AG04449 (cell line): ENCODE data around the gene CEP192.

Experiments
- CTCF ChIA-PET: fragments of 350-600 bp; formaldehyde crosslinking; extraction: SDS; loops from one replicate; lab custom pipeline; 2021; ENCODE audit warnings: antibody characterized with exemption; lab: Yijun Ruan, JAX
- POLR2A ChIA-PET: fragments of 400-600, 350-600 bp; formaldehyde crosslinking; extraction: SDS; loops from one replicate; lab custom pipeline; 2020; ENCODE audit warnings: antibody characterized with exemption, inconsistent platforms; lab: Yijun Ruan, JAX
- DNase-seq: peaks from one replicate; pipeline ENCODE4 v3.0.0-alpha.2; 2010; ENCODE audit warnings: low read depth, low spot score
- H3K4me3 ChIP-seq: 2 replicates; pipeline ENCODE4 v1.5.1; 2011; ENCODE audit warnings: low read depth, mild to moderate bottlenecking, control low read depth, low read length
- TF ChIP-seq, protein P1 (sequence below): IDR thresholded peaks from one replicate; pipeline ENCODE4 v1.5.1; 2011; ENCODE audit warnings: mild to moderate bottlenecking, moderate library complexity, low read length, control low read depth, inconsistent platforms; ENCODE audit not compliant: insufficient read depth; ENCODE audit errors: missing control alignments

Gene CEP192

GRCh38 chr18:13099113-13099512 is 108.0 kb downstream of the CEP192 start:
- POLR2A ChIA-PET, result no interaction called here
- TF ChIP-seq, protein P1, sequence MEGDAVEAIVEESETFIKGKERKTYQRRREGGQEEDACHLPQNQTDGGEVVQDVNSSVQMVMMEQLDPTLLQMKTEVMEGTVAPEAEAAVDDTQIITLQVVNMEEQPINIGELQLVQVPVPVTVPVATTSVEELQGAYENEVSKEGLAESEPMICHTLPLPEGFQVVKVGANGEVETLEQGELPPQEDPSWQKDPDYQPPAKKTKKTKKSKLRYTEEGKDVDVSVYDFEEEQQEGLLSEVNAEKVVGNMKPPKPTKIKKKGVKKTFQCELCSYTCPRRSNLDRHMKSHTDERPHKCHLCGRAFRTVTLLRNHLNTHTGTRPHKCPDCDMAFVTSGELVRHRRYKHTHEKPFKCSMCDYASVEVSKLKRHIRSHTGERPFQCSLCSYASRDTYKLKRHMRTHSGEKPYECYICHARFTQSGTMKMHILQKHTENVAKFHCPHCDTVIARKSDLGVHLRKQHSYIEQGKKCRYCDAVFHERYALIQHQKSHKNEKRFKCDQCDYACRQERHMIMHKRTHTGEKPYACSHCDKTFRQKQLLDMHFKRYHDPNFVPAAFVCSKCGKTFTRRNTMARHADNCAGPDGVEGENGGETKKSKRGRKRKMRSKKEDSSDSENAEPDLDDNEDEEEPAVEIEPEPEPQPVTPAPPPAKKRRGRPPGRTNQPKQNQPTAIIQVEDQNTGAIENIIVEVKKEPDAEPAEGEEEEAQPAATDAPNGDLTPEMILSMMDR, result no peak
- no peak overlapping the region for H3K4me3 ChIP-seq
- CTCF ChIA-PET, result no interaction called here
- DNase-seq, result no peak

- ChIA-PET CTCF (no interaction called here), POLR2A (no interaction called here)
- no peak overlapping the region for H3K4me3 ChIP-seq
- TF ChIP-seq, protein P1, result no peak
- no peak for DNase-seq
Measured at GRCh38 chr18:13100942-13101658, 109.9 kb downstream of the CEP192 start.

- ChIA-PET CTCF (no interaction called here), POLR2A (no interaction called here)
- no peak for DNase-seq
- no peak overlapping the region for H3K4me3 ChIP-seq
- TF ChIP-seq, protein P1, result no peak
Measured at GRCh38 chr18:13101659-13102197, 110.6 kb downstream of the CEP192 start.

DNA sequence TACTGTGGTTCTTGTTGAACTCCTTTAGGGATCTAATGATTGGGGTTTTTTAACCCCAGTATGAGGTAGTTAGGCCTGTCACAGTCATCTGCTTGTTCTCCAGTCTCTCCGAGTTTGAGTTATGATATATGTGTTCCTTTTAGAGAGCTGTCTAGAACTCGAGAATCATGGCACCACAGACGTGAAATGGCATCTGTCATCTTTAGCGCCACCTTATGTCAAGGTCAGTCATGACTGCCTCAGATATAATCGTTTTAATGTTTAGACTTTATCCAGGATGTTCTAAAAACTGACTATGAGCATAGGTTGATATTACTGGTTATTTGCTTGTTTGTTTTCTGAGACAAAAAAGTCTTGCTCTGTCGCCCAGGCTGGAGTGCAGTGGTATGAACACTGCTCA is 112.2 kb downstream of the CEP192 start:
- H3K4me3 ChIP-seq, result no peak overlapping the region
- ChIA-PET CTCF (no interaction called here), POLR2A (no interaction called here)
- TF ChIP-seq, protein P1, result peak; percentile 1
- no peak for DNase-seq

DNA sequence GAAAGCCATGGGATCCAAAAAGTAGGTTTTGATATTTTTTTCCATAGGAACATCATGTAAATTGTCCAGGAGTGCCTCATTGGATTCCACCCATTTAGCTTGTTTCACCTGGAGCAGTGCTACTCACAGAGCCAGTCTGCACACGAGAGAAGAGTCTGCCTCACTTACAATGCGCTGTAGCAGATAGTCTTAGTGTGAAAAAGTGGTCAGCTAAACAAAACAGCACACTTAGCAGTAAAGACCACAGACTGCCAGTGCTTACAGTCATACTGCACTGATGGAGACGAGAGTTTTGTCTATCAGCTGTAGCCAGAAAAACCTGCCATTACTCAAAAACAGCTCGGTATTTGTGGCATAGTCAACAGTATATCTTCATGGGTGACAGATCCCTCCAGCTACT is 113.9 kb downstream of the CEP192 start:
- CTCF ChIA-PET, result interaction anchor here (1.3 to 1.4 kb wide), 2 partner anchors 10 to 11 kb away, joined by 3 to 4 read pairs; no protein-coding TSS in a partner anchor
- POLR2A ChIA-PET, result no interaction called here

DNA sequence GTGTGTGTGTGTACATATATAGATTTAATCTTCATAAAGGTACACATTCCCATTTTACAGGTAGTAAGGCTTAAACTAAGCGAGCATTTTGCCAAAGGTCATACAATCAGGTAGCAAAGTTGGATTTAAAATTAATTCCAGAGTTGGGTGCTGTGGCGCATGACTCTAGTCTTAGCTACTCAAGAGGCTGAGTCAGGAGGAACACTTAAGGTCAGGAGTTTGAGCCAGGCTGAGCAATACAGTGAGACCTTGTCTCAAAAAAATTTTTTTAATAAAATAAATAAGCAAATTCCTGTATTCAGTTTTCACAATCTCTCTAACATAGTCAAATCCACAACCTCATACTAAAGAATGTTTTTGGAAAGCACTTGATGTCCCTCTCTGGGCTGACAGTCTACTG is 115.9 kb downstream of the CEP192 start:
- peak; percentile 19 for DNase-seq
- CTCF ChIA-PET, result interaction anchor here (0.8 kb wide), 1 partner anchor 10 kb away, joined by 4 read pairs; no protein-coding TSS in a partner anchor
- TF ChIP-seq, protein P1, result no peak
- no peak overlapping the region for H3K4me3 ChIP-seq
- POLR2A ChIA-PET, result no interaction called here

More for the DNA sequence above, 113.9 kb downstream of the CEP192 start:
- TF ChIP-seq, protein P1, result no peak
- H3K4me3 ChIP-seq, result no peak overlapping the region
- DNase-seq, result no peak
